Measurements from ENCODE around the gene ZNF296.

Gene ZNF296

DNA sequence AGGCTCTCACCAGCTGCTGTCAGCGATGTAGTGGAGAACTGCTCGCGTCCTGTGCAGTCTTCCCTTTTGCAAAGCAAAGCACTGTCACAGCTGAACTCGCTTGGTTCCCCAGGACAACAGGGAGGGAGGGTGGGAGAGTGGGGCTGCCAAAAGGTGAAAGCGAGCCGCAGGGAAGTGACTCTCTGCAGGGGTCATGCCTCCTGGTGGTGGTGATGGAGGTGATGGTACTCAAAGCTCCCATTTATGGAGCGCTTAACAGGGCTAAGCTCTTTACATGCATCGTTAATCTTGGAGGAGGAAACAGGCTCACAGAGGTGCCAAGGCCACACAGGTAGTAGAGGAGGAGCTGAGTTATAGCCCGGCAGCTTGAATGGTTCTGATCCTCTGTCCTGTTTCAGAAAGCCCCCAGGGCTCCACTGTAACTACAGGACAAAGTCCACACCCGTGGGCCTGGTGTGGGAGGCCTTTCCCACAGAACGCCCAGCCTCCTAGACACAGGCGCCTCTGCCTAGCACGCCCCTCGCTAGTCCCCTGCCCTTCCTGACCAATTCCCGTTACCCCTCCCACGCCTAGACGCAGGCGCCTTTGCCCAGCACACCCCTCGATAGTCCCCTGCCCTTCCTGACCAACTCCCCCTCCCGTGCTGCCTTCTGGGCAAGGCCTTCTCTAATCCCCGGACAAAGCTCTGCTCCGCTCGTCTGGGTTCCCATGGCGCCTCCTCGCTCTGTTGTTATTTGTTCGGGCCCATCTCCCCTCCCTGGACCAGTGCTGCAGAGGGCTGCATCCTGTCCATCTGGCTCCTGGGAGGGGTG lies 27.4 kb upstream of the ZNF296 start:
- DNase-seq (ENCODE audit: low read depth in 2 of 2), result no peak

DNA sequence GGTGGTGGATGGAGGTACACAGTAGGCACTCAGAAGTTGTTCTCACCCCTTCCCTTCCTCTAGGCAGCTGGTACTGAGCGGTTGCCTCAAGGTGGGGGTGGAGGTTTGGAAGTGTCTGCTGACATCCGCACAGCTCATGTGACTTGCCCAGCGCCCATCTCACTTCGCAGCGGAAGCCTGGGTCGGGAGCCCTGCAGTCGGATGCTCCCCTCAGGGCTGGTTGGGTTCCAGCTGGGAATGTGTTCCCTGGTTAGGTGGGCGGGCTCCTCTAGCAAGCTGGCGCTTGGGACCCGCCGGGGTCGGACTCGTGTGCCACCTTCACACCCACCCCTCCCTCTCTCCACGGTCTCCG lies 26.9 kb upstream of the ZNF296 start:
- DNase-seq (ENCODE audit: low read depth in 2 of 2), result no peak

DNA sequence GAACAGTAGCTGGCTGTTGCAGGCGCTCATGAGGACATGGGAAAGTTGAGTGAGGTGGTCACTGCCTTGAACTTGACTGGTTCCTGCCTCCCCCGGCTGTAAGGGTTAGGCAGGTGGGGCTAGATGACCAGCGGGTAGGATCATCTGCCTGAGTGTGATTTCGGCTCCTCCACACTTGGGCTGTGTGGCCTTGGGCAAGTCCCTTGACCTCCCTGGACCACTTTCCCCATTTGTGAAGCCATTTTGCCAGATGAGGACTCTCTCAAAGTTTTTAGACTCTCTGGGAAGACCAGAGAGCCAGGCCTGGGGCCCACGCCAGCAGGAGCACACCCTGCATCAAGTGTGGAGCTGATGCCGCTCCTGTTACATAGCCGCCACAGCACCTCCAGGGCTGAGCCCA lies 26.2 kb upstream of the ZNF296 start:
- no peak for DNase-seq (ENCODE audit: low read depth in 2 of 2)

DNA sequence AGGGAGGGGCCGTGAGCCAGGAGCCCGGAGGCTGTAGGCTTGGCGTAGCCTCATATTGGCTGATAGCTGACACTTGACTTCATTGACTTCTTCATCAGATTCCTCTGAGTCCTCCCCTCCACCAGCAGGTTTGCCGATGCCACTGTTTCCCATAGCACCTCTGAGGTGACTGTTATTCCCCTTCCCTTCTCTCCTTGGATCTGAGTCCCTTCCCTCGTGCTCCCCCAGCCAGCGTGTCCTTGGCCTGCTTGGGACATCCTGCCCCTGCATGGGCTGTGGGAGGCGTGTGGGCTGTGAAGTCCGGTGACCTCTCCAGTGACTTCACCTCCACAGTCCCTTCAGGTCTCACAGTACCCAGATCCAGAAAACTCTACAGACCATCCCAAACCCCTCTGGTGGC lies 25.5 kb upstream of the ZNF296 start:
- no peak for DNase-seq (ENCODE audit: low read depth in 2 of 2)

DNA sequence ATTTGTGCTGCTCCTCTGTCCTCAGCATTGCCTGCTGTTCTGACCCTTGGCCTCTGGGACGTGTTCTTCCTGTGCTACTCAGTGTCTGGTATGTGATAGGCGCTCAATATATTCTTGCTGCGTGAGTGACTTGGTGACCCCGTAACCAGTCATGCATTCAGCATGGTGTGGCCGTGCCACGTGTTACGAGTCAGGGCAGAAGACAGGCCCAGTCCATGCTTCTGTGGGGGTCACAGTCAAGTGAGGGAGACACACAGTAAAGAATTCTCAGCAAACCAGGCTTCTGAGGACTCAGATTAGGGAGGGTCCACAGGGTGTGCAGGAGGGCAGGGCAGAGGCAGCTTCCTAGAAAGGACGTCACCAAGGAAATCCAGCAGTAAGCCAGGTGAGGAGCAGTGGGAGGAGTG lies 24.6 kb upstream of the ZNF296 start:
- no peak for DNase-seq (ENCODE audit: low read depth in 2 of 2)

DNA sequence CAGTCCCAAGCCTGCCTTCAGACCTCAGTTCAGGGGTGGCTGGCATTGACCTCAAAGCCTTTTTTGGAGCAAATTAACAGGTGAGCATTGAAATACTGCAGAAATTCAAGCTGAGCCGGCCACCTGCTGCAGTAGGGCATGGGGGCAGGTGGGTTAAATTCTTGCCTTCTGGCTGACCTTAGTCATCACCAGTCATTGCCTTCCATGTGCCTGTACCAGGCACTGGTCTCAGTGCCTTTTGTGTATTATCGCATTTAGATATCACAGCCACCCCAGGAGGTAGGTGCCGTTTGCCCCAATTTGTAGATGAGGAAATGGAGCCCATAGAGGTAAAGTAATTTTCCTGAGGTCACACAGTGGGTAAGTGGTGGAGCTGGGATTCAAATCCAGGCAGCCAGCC lies 23.9 kb upstream of the ZNF296 start:
- no peak for DNase-seq (ENCODE audit: low read depth in 2 of 2)

DNA sequence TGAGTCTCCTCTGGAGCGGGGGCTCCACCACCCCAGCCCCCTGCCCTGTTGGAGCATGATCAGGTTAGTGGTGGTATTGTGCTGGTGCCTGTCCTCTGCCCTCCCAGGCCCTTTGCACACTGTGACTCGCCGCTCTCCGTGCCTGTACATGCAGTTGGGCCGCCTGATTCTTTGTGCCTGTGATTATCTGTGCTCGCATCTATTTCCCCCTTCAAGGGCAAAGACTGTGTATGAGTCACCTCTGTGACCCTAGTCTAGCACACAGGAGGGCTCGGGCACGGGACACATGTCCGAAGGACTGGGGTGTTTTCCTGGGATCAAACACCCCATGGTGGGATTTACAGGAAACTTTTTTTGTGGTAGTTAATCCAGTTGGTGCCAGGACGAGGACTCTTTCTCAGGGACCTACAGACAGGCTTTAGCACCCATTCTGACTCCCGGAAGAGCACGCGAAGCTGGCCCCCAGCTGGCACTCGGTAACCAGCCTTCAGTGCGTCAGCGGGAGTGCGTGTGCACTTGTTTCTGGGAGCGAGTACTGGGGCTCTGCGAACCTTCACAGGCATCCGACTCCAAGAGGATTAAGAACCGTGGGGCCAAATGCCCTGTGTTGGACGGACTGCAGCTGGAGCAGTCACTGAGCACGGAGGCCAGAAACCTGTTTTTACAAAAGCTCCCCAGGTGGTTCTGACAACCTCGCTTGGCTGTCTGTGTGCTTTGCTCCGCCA lies 23.4 kb upstream of the ZNF296 start:
- DNase-seq (ENCODE audit: low read depth in 2 of 2), result no peak

DNA sequence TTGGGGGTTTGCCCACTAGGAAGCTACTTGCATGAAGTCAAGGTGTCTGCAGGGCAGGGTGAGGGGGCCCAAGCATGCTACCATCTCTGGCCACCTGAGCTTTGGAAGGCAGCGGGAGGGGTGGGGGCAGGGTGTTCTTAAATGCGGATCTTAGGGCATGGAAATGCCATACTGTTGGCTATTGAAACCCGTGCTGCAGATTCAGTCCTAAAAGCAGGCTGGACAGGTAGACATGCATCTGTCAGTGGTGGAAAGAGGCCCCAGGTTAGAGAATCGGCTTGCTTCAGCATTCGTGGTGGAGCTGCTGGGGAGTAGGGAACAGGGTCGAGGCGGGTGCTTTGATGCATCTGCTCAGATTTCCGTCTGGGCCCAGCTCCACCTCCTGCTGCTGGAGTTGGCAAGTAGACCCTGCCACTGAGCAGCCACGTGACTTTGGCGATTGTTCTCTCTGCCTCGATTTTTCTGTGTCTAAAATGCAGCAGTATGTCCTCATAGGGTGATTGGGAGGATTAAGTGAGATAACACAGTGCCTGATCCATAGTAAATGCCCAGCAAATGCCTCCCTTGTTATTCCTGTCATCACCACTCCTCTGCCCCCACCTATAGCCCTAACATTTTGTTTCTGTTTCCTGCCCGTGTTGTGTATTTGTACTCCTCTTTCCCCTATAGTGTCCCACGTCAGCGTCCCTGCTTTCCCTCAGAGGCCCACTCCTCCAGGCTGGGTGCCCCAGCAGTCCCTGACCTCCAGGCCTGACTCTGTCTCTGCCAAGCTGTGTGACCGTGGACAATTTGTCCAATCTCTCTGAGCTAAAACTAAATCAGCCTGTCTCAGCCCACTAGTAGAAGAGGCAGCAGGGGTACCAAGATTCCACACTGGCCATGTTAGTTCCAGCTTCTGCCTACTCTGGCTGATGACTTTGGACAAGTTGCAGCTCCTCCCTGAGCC lies 22.5 kb upstream of the ZNF296 start:
- DNase-seq (ENCODE audit: low read depth in 2 of 2), result no peak

DNA sequence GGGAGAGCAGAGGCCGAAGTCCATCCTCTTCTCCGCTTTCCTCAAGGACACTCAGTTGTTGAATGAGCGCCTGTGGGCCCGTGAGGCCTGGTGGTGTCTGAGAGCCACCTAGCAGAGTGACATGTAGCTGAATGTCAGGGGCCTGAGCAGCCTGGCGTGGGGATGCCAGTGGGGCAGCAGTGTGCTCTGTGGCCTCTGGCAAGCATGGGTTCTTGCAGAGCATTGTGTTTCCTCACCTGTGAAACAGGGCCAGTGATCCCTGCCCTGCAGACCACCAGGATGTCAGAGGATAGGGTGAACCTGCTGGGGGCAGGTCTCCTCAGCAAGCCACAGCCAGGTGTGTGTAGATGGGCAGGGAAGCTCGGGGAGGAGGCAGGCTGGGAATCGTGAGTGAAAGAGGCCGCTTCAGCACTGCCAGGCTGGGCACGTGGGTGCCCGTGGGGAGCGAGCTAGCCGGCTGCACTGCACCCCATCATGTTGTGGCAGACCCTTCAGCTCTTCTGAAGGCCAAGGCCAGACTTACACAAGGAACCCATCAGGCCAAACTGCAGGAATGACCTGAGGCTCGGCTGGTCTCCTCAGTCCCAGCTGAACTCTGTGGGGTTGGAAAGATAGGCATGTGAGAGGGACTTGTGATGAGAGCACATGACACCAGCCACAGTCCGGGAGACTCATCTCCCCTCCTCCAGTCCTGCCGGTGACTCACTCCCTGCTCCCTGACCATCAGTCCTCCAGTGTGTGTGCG lies 21.7 kb upstream of the ZNF296 start:
- peak; percentile 53 to 59 for DNase-seq (ENCODE audit: low read depth in 2 of 2)

DNA sequence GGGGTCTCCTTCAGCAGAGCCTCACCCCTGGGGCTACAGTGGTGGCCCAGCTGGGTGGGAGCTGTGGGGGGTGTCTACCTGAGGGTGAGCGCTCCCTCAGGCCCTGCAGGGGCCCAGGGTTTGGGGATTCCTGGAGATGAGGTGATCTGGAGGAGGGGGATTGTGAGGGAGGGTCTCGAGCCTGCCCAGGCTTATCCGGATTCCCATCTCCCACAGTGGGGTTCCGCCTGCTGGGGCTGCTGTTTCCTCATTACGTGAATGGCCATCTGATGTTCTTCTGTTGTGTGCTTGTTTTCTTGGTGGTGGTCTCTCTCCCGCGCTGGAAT lies 21.1 kb upstream of the ZNF296 start:
- no peak for DNase-seq (ENCODE audit: low read depth in 2 of 2)

DNA sequence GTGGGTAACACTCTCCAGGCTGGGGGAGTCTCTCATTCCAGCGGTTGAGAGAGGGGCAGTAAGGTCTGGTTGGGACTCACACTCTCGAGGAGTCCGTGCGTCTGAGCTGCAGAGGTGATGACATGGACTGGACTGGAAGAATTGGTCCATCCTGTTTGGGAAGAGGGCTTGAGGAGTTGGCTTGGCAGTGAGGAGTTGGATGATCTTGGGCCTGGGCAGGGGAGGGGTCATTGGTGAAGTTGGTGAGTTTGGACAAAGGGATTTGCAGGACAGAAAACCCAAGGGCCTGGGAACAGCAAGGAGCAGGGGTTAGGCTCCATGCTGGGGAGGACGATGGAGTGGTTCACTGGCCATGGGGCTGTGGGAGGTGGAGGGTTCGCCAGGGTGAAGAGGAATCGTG lies 20.4 kb upstream of the ZNF296 start:
- DNase-seq (ENCODE audit: low read depth in 2 of 2), result no peak

DNA sequence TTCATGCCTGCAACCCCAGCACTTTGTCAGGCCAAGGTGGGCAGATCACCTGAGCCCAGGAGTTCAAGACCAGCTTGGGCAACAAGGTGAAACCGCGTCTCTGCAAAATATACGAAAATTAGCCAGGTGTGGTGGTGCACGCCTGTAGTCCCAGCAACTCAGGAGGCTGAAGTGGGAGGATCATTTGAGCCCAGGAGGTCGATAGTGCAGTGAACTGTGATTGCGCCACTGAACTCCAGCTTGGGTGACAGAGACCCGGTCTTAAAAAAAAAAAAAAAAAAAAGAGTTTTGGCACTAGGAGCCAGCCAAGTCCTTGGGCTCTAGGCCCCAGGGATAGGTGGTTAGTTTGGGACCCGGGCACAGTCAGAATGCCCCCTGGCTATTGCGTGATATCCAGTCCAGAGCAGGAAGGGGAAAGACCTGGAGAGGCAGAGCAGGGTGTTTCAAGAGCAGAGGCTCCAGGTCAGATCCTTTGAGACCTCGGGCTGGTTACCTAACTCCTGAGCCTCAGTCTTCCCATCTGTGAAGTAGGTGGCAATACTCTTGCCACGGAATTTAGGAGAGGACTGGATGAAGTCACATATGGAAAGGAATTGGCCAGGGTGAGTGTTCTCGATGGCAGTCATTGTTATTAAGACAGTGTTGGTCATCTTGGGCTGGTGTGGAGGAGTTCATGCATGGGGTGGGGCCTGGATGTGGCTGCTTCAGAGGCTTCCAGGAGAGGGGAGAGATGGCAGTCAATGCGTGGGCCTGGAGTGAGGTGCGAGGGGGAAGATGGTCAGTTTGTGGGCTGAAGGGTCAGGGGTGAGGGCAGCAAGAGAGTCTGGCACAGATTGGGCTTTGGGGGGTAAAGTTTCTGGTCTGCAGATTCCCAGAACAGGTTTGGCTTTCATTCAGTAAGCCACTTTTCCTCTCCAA lies 19.5 kb upstream of the ZNF296 start:
- no peak for DNase-seq (ENCODE audit: low read depth in 2 of 2)

DNA sequence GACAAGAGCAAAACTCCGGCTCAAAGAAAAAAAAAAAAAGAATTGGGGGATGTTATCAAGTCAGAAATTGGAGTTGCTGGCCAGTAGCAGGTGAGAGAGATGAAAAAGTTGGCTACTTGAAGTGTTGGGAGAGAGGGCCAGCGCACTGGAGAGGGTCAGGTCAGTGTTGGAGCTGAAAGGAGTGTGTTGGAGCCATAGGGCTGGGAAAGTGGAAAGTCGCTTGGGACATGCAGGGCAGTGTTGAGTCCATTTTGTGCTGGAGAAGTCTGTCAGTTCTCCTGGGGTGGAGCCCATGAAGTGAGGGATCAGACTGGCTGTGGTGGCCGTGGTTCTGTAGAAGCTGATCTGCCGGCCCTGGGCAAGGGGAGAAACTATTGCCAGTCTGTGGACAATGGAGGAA lies 18.4 kb upstream of the ZNF296 start:
- no peak for DNase-seq (ENCODE audit: low read depth in 2 of 2)

DNA sequence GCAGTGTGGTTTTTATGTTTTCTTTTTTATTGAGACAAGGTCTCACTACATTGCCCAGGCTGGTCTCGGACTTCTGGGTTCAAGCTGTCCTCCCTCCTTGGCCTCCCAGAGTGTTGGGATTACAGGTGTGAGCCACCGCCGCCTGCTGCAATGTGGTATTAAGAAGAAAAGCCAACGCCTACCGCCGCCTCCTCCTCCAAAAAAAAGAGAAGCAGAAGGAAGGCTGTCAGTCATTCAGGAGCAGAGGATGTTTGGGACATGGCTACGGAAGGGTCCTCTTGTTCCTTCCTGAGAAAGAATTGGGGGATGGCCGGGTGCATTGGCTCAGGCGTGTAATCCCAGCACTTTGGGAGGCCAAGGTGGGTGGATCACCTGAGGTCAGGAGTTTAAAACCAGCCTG lies 17.9 kb upstream of the ZNF296 start:
- no peak for DNase-seq (ENCODE audit: low read depth in 2 of 2)

DNA sequence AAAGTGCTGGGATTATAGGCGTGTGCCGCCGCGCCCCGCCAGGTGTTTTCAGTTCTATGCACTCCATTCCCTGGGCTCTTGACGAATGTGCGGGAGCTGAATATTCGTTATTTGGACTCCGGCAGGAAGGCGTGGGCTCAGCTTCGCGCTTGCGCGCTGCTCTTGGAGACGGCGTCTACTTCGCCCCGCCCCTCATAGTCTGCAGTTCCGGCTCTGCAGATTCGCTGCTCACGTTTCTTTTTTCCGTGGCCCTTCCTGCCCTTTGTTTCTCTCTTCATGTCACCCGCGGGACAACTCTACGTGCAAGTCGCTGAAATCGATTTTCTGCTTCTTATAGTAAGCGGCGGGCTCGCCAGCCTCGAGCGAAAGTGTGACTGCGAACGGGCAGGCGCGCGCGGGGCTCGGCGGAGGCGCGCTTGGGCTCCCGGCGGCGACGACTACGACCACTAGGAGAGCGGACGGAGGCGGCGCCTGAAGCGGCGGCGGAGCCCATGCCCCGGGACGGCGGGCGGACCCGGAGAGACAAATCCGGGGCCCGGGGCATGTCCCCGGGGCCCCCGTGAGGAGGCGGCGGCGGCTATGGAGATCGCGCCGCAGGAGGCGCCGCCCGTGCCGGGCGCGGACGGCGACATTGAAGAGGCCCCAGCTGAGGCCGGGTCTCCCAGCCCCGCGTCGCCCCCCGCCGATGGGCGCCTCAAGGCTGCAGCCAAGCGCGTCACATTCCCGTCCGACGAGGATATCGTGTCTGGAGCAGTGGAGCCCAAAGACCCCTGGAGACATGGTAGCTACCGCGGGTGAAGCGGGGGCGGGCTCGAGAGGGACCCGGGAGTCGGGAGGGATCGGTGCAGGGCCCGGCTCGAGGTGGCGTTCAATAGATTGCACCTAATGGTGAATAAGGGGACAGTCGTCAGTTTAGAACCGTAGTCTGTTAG lies 16.7 kb upstream of the ZNF296 start, which contains the start of gene PPP1R37:
Gene PPP1R37 (plus strand): TSS at position 433 of the 932 bp plus-strand sequence. CDS start 147 bp downstream, at position 580.
- peak; percentile 95 to 96 for DNase-seq (ENCODE audit: low read depth in 2 of 2)

DNA sequence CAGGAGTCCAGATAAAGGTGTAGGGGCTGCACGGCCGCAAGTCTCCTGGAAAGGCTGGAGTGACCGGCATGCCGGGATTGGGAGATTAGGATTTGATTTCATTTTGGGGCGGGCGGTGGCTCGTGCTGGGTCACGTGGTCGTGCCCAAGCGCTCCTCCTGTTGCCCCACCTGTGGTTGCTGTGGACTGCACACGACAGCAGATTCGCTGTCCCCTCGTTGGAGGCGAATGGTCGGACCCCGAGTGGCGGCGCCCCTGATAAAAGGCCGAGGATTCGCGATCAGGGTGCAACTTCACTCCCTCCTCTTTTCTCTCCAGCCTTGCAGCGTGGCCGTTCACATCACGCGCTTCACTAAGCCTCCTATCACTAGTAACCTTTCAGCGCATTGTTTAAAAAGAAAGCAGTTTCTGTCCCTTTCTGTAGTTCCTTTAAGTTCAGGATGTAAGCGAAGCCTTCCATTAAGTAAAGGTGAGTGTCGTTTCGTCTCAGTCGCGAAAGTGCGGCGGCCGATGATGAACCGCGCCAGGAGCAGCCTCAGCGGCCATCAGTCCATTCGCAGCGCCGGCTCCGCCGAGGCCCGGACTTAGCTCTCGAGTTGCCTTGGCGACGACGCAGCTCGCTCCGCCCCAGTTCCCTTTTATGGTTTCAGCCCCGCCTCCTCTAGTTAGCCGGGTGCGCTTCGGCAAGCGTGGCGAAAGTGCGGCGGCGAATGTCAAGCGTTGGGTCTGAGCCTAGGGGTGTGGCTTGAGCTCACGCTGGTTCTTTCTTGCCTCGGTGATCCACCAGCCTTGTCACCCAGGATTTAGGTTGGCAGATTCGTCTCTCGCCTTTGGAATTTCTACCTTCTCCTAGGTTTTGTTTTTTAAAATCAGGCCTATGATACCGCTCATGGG lies 15.0 kb upstream of the ZNF296 start:
- peak; percentile 98 for DNase-seq (ENCODE audit: low read depth in 2 of 2)

DNA sequence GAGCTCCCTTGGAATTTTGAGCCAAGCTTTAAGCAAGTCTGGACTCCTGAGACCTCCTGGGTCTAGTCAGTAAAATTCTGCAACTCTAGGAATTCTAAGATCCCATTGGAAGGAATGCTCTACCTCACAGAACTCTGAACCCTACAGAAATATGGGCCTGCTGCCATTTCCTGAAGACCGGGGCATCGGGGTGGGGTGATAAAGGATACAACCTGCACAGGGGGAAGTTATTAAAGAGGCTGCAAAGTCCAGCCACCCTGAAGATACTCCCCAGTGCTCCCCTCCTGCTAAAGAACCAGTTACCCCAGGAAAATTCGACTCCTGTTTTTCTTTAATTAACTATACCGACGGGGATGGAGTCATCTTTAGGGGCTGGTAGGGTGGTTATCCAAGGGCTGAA lies 14.3 kb upstream of the ZNF296 start:
- DNase-seq (ENCODE audit: low read depth in 2 of 2), result no peak

DNA sequence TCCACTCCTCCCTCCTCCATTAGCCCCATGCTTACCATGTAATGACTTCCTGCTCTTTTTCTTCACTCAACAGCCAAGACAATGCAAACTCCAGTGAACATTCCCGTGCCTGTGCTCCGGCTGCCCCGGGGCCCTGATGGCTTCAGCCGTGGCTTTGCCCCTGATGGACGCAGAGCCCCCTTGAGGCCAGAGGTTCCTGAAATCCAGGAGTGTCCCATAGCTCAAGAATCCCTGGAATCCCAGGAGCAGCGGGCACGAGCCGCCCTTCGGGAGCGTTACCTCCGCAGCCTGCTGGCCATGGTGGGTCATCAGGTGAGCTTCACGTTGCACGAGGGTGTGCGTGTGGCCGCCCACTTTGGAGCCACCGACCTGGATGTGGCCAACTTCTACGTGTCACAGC lies 13.8 kb upstream of the ZNF296 start:
- DNase-seq (ENCODE audit: low read depth in 2 of 2), result no peak
